PC-3 (cell line): ENCODE data around the gene INPP5D.

Experiments
- CTCF ChIP-seq: fragments of 300-600 bp; sonication (generic); conservative IDR thresholded peaks from 2 replicates; pipeline ENCODE4 v1.5.1; 2017; ENCODE audit warnings: antibody characterized with exemption, low read depth, mild to moderate bottlenecking, low read length
- EZH2 ChIP-seq: fragments of 300-600 bp; sonication (generic); IDR thresholded peaks from one replicate; pipeline ENCODE4 v1.6.1; 2017; ENCODE audit warnings: antibody characterized with exemption, mild to moderate bottlenecking, low read length; ENCODE audit not compliant: unreplicated experiment

- TF ChIP-seq CTCF, result no peak
- TF ChIP-seq EZH2, result no peak
These were observed 105.4 kb downstream of the INPP5D start for GRCh38 chr2:233165543-233165894.
